ENCODE data around the gene MFAP5. TPM values are rescaled to one million over a fixed set of nuclear protein-coding genes. Genes with fewer than 3 reads are reported as not detected.

MFAP5 gene
- total and polyA plus RNA-seq, 2 donors (not counting 1 experiment from before 2014, with no cell fraction given): 1.3 to 2.0 TPM

DNA sequence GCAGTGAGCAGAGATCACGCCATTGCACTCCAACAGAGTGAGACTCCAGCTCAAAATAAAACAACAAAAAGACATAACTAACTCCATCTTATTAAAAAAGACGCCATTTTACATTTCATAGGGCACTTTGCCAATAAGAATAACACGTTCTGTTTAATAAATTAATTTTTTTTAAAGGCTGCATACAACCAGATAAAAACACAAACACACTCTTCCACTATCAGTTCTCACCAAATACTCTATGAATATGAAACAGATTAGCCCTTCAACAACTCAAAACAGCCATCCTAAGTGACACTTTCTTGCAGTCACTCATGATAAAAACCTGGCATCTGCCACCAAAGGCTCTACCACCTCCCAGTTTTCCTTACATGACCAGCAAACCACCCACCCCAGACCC, 66.1 kb downstream of the MFAP5 start:
- DNase-seq (ENCODE audit: low read depth in 2 of 2): no peak
- H3K27me3 ChIP-seq (ENCODE audit: control insufficient read depth, insufficient read depth, low read length): no peaks in the 10 kb centered on the region
- TF ChIP-seq EZH2 (IDR thresholded peaks at IDR 0.05; ENCODE audit: low read length, missing control alignments): no peak
- TF ChIP-seq, protein P1, sequence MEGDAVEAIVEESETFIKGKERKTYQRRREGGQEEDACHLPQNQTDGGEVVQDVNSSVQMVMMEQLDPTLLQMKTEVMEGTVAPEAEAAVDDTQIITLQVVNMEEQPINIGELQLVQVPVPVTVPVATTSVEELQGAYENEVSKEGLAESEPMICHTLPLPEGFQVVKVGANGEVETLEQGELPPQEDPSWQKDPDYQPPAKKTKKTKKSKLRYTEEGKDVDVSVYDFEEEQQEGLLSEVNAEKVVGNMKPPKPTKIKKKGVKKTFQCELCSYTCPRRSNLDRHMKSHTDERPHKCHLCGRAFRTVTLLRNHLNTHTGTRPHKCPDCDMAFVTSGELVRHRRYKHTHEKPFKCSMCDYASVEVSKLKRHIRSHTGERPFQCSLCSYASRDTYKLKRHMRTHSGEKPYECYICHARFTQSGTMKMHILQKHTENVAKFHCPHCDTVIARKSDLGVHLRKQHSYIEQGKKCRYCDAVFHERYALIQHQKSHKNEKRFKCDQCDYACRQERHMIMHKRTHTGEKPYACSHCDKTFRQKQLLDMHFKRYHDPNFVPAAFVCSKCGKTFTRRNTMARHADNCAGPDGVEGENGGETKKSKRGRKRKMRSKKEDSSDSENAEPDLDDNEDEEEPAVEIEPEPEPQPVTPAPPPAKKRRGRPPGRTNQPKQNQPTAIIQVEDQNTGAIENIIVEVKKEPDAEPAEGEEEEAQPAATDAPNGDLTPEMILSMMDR (conservative IDR thresholded peaks at IDR 0.05 in 1 of 2, IDR thresholded peaks at IDR 0.05 in 1 of 2; ENCODE audit: low read depth in 1 of 2, low read length in 2 of 2): no peak

More for the DNA sequence above, 66.1 kb downstream of the MFAP5 start:
- H2AFZ ChIP-seq (ENCODE audit: low read length): no peak overlapping the region
- no peak overlapping the region for H3K4me2 ChIP-seq (ENCODE audit: extremely low read depth, insufficient read depth, low read length)
- H3K4me3 ChIP-seq (replicated peaks in 1 of 4; ENCODE audit: control extremely low read depth in 1 of 4, insufficient read depth in 1 of 4, low read depth in 3 of 4, low read length in 4 of 4): no peak overlapping the region
- H3K4me1 ChIP-seq (ENCODE audit: control insufficient read depth, extremely low read depth, insufficient read depth, low read length): no peaks in the 10 kb centered on the region
- no peak overlapping the region for H3K27ac ChIP-seq (ENCODE audit: insufficient read depth, low read length)
- no peak overlapping the region for H3K9ac ChIP-seq (ENCODE audit: insufficient read depth, low read length)
- no peaks in the 10 kb centered on the region for H3K9me3 ChIP-seq (ENCODE audit: control insufficient read depth, insufficient read depth, low read depth, low read length)
- H3K36me3 ChIP-seq (ENCODE audit: control insufficient read depth, insufficient read depth, low read length): no peaks in the 10 kb centered on the region
- H4K20me1 ChIP-seq (ENCODE audit: control insufficient read depth, extremely low read depth, insufficient read depth, low read length): no peaks in the 10 kb centered on the region
- H3K79me2 ChIP-seq (ENCODE audit: control insufficient read depth, insufficient read depth, low read length): no peaks in the 10 kb centered on the region

Other genes with a start within 250 kb of the MFAP5 start
- gene CLEC6A, start 206.9 kb downstream of the MFAP5 start, total RNA-seq: not detected in 2 replicates
- gene CLEC6A, start 206.9 kb downstream of the MFAP5 start, polyA plus RNA-seq: not detected in 2 replicates
- gene CLEC4D, start 149.3 kb downstream of the MFAP5 start, total RNA-seq: not detected in 2 replicates
- gene CLEC4D, start 149.3 kb downstream of the MFAP5 start, polyA plus RNA-seq: not detected in 2 replicates
- not detected in 2 replicates for gene CLEC4E, start 121.9 kb downstream of the MFAP5 start, total RNA-seq
- gene CLEC4E, start 121.9 kb downstream of the MFAP5 start, polyA plus RNA-seq: not detected in 2 replicates
- gene AICDA, start 50.0 kb downstream of the MFAP5 start, total RNA-seq: not detected in 2 replicates
- not detected in 2 replicates for gene AICDA, start 50.0 kb downstream of the MFAP5 start, polyA plus RNA-seq
- gene RIMKLB, start 35.2 kb upstream of the MFAP5 start, total RNA-seq: 13.0 and 13.4 TPM in 2 replicates
- 13.0 and 22.3 TPM in 2 replicates for gene RIMKLB, start 35.2 kb upstream of the MFAP5 start, polyA plus RNA-seq
- not detected in 2 replicates for gene A2ML1, start 159.8 kb upstream of the MFAP5 start, total RNA-seq
- gene A2ML1, start 159.8 kb upstream of the MFAP5 start, polyA plus RNA-seq: not detected in 2 replicates

Data from fibroblast of lung (primary cell).